Measurements from ENCODE around the gene BTBD9. TPM values are rescaled to one million over a fixed set of nuclear protein-coding genes. Genes with fewer than 3 reads are reported as not detected.
A peak's percentile ranks its signal among the peaks of the same experiment; 100 is the strongest.

Gene BTBD9
- total RNA-seq: 14.9 TPM
- long read RNA-seq, partial matches to known transcripts: 0 of 11 reads
- long read RNA-seq, other reads (novel, unspliced or antisense): 11 of 11 reads

DNA sequence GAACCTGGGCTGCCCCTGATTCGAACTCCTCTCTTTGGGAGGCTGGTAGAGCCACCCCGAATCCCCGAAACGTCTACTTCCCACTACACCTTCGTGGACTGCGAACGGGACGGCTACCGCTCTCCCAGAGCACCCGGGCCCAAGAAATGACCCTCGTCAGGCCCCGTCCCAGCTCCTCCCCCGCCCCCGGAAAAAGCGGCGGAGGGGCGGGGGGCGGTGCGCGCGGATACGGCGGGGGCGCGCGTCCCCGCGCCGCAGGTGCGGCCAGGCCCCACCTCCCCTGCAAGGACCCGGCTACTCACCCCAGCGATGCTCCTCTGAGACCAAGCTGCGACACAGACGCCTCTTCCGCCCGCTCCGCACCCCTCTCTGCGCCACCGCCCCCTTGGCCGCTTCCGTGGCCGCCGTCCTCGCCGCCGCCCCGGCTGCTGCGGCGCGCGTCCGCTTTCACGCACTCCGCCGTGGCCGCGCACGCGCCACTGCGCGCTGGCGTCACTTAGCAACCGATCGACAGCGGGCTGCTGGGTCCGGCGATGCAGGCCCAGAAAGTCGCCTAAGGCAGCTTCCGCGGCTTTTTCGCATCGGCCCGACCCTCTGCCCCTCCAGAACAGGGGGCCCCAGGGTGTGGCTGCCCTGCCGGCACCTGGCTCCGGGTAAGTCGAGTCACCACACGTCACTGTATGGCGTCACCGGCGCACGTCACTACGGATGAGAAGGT, at the start of gene BTBD9:
TSS of gene BTBD9 (minus strand) at position 432 of the 718 bp plus-strand sequence.
- DNase-seq (peak; percentile 92), ATAC-seq (ENCODE audit: poor library complexity) (peak; percentile 96)
- intact Hi-C loops (cut with DNase I): no loop called here

DNA sequence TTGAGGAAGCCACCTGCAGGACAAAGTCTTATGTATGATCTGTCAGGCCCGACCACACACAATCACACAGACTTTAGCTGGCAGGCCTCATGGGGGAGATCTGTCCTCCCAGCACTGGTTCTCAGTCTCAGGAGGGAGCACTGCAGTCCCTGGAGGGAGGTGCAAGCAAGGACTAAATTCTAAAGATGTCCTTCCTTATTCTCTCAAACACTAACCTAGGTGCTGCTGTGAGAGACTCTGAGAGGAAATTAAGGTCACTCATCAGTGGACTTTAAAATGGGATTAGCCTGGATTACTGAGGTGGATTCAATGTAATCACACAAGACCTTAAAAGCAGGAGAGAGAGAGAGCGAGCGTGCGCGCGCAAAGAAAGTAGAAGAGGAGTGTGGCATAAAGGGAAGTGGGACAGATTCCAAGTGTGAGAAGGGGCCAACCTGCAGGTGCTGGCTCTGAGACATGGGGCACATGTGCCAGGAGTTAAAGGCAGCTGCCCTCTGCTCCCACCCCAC, 48.9 kb upstream of the BTBD9 start:
- ATAC-seq (ENCODE audit: poor library complexity) (peak; percentile 70), DNase-seq (peak; percentile 46)
- intact Hi-C loops (cut with DNase I): no loop called here

DNA sequence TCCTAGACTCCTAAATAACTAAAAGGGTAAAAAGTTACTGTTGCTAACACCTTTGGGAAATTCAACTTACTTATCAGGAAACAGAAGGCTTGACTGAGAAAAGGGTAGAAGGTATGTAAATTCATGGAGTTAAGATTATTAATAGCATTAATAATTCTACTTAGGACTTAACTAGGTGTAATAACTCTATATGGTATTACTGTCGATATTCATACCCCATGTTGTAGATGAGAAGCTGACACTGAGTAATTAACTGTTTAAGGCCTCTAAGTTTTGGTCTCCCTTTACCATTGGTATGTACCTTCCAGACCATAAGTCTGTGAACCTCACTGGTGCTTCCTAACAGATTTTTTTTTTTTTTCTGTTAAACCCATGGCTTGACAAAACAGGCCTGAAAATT, 47.8 kb upstream of the BTBD9 start:
- intact Hi-C loops (cut with DNase I): no loop called here
- no peak for ATAC-seq (ENCODE audit: poor library complexity)
- DNase-seq: no peak

DNA sequence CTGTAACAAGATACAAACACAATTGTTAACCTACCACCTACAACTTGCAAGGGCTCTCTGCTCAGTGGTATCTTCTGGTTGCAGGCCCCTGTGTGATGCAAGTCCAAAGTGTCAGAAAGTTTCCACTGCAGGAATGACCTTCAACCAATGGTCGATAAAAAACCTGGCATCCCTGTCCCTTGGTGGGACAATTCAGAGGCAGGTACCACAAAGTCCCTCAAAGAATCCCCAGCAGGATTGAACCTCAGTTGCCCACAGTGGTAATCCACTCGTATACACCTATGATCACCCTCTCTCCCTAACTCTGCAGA, 47.3 kb upstream of the BTBD9 start:
- ATAC-seq (ENCODE audit: poor library complexity) (peak; percentile 69), DNase-seq (no peak)
- intact Hi-C loops (cut with DNase I): no loop called here

DNA sequence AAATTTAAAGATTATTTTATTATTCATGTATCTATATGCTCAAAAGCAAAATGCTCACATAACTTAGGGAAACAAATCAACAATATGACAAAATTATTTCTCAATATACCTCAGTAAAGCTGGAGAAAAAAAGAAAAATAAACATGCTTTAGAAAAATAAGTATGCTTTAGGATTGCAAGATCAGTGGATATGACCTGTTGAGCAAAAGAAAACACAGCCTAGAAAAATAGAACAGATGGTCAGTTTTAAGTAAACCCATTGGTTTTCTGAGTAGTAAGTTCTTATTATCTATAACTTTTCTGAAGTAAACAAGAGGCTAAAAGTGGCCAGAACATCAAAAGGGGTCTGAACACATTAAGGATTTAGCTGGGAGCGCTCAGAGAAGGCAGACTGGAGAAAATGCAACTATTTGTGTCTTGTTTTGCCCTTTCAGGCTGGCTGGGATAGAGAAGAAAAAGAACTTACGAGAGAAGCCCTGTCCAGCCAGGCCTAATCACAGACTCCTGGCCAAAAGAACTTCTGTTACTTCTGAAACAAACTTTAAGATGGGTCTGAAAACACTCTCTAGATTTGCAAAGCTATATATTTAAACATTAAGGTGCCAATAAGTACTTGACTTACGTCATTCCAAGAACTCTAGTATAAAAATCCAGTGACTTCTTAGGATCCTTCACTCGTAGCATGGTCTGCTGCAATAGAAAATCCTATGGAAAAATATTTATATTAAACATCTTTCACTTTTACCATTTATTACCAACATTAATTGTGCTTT, 46.7 kb upstream of the BTBD9 start:
- ATAC-seq (ENCODE audit: poor library complexity) (no peak), DNase-seq (no peak)
- intact Hi-C loops (cut with DNase I): no loop called here

DNA sequence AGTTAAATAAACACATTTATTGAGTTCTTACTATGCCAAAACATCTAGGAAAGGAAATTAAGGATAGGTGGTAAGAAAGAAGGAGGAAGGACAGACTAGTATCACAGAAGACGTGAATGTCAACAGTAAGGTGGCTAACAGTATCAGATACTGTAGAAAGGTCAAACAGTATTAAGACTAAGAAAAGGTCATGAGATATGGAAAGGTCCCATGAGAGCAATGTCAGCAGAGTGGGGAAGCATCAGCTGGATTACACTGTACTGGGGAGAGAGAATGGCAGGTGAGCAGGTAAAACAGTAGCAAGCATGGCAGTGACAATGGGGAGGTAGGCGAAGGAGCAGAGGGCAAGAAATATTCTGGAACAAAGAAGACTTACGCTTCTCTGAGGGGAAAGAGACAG, 45.2 kb upstream of the BTBD9 start:
- ATAC-seq (ENCODE audit: poor library complexity) (no peak), DNase-seq (no peak)
- intact Hi-C loops (cut with DNase I): no loop called here

DNA sequence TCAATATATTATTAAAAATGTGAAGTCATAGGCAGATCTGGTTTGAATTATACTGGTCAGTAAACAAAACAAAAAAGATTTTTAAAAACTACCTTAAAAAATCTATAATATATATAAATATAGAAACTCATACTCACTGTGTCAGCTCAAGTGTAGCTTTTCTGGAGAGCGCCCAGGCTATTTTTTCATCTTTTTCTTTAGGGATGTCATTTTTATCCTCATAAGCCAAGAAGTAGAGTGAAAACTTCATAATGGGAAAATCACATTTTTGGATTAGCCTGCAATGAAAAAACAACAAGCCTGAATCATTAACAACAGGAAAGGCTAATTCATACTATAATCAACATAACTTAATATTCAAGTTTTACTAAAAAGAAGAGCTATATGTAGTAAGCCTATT, 44.5 kb upstream of the BTBD9 start:
- no peak for ATAC-seq (ENCODE audit: poor library complexity)
- DNase-seq: no peak
- intact Hi-C loops (cut with DNase I): no loop called here

DNA sequence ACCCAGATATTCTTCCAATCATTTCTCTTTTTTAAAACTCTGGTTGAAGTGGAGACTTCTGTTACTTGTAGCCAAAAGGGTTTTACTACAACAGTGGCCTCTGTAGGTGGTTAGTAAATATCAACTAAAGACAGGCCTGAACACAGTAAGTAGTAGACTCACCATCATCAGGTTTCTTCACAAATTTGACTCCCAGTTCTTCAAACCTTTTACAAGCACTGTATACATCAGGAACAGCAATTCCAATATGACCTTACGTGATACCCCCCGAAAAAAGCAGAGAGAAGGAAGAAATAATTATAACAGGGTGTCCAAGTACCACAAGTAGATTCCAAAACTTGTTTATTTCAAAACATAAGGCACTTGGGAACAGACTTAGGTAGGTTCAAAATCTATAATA, 42.1 kb upstream of the BTBD9 start:
- ATAC-seq (ENCODE audit: poor library complexity) (no peak), DNase-seq (no peak)
- intact Hi-C loops (cut with DNase I): no loop called here

DNA sequence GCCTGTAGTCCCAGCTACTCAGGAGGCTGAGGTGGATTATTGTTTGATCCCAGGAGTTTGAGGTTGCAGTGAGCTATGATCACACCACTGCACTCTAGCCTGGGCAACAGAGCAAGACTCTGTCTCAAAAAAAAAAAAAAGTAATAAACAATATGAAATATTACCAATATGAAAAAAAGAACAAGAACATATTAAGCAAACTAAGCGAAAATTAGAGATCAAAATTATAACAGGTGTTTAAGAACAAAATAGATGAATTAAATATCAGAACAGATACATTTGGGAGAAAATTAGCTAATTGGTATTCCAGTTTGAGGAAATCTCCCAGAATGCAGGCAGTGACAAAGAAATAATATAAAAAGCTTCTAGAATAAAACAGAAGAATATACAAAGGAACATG, 39.9 kb upstream of the BTBD9 start:
- ATAC-seq (ENCODE audit: poor library complexity): no peak
- intact Hi-C loops (cut with DNase I): no loop called here
- no peak for DNase-seq

DNA sequence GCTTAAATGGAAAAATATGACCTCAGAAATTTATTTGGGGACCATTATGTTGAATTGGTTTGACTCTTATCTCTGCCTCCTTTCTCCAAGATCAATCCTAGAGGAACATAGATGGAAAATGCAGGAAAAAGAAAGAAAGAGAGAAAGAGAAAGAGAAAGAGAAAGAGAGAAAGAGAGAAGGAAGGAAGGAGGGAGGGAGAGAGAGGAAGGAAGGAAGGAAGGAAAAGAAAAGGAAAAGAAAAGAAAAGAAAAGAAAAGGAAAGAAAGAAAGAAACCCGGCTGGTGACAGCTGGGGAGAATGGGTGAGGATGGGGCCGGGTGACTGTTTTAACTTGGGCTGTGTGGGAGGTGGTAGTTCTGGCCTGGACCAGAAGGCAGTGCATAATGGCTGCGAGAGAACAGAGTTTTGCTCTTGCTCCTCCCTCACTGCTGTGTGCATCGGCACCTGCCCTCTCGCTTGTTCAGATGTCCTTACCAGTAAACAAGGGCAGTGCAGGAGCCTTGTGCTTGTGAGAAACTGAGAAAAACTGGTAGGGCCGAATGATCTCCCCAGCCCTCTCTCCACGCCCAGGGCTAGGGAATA, 38.5 kb upstream of the BTBD9 start:
- ATAC-seq (ENCODE audit: poor library complexity): no peak
- no peak for DNase-seq
- intact Hi-C loops (cut with DNase I): no loop called here

DNA sequence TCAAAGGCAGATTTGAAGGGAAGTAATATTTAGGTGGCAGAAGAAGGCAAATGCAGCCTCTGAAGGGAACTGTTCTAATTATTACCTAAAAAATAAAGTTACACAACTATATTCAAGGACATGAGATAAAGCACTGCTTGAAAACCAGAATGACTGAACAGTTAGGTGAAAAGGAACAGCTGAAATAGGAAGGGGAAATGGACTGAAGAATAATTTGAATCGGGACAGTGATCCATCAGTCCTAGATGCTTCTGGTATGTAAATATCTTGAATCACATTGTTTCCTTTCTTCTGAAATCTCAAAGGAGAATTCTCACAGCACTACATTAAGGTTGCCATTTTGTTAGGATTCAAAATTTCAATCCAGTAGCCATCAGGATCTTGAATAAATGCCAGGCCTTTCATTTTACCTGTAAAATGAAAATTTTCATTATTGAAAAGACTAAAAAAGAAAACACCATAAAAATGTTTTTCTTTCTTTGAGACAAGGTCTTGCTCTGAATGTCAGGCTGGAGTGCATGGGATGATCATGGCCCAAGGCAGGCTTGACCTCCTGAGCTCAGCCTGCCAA, 37.3 kb upstream of the BTBD9 start:
- intact Hi-C loops (cut with DNase I): no loop called here
- DNase-seq (no peak), ATAC-seq (ENCODE audit: poor library complexity) (no peak)

DNA sequence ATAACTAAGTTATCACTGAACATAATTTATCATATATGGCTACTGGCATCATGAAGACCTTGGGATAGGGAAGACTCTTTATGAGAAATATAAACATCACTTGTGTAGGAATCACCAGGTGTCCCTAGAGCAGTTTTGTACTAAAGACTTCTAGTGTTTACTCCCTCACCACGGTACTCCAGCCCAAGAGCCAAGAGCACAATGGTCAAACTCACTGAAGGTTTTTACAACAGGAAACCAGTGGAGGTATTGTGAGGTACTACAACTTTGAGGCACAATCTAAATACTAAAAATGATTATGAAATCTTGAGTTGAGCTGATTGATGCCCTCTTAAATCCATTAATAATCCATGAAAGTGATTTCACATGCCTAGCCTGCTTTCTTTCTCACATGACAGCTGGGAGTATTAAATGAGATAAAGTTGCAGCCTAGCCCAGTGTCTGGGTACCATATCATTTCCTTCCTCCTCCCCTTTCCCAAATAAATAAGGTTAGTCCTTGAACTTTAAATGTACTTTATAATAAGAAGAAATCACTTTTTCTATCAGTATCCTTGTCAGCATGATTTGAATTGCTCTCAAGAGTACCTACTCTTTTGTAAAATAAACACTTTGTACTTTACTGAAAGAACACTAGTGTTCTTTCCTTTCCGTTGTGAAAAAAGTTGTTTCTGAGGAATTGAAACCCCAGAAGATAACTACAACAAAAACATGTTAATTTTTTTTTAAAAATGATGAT, 36.7 kb upstream of the BTBD9 start:
- intact Hi-C loops (cut with DNase I): no loop called here
- DNase-seq: no peak
- ATAC-seq (ENCODE audit: poor library complexity): no peak

DNA sequence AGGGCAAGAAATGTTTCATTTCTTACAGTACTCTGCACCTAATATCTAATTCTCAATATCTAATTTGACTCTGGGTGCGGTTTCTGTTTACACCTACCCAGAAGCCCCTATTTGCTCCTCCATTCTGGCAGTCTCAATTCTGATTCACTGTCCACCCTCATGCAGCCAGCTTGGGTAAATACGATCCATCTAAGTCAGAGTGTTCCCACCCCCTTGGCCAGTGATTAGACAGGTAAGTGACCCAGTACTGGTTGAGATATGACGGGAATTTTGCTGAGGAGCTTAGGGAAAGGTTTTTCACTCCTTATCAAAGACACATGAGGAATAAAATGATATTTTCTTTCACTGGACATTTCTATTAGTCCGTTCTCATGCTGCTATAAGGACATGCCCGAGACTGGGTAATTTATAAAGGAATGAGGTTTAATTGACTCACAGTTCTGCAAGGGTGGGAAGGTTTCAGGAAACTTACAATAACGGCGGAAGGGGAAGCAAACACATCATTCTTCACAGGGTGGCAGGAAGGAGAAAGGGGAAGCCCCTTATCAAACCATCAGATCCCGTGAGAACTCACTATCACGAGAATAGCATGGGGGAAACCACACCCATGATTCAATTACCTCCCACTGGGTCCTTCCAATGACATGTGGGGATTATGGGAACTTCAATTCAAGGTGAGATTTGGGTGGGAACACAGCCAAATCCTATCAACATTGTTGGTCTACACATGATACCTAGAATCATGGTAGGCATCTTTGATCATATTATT, 33.9 kb upstream of the BTBD9 start:
- intact Hi-C loops (cut with DNase I): no loop called here
- DNase-seq (no peak), ATAC-seq (ENCODE audit: poor library complexity) (no peak)

DNA sequence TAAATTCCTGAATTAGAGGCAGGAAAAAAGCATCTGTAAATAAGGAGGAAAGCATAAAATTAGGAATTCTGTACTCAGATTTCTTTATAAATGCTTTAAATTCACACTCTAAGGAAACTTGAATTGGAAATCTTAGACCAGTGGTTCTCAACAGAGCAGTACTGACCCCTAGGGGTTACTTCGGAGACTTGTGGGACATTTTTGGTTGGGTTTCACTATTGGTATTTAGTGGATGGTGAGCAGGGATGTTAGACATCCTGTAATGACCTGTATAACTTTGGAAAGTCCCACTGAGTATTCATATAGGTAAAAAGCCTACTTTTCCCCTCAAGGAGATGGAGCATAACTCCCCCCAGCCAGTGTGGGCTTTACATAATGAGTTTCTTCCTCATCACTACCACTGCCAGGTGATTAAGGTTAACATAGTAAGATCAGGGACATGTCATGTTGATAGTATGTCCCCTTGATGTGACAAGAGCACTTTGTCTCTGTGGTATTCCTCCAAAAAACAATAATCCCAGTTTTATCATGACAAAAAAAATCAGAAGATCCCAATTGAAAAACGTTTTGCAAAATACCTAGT, 32.2 kb upstream of the BTBD9 start:
- intact Hi-C loops (cut with DNase I): no loop called here
- ATAC-seq (ENCODE audit: poor library complexity) (peak; percentile 53), DNase-seq (no peak)

DNA sequence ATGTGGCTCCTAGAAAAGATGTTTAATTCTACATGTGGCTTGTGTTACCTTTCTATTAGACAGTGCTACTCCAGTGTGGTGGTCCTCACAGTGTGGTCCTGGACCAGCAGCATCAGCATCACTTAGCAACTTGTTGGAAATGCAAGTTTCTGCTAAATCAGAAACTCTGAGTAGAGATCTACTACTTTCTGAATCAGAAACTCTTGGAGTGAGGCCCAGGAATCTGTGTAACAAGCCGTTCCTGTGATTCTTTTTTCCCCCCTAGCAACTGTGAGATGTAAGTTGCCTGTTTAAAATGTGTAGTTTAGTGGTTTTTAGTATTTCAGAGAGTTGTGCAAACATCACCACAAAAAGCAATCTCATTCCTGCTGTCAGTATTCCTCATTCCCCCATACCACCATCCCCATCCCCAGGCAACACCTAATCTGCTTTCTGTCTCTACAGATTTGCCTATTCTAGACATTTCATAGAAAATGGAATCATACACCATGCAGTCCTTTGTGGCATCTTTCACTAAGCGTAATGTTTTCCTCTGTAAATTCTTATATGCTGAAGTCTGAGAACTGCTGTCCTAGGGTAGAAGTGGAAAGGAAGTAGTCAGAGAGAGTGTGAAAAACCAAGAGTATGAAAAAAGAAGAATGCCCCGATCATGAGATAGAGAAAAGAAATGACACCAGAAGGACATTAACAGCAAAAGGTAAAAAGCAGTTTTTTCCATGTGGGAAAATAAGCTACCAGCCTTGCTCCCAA, 18.9 kb upstream of the BTBD9 start:
- ATAC-seq (ENCODE audit: poor library complexity) (no peak), DNase-seq (no peak)
- intact Hi-C loops (cut with DNase I): no loop called here

DNA sequence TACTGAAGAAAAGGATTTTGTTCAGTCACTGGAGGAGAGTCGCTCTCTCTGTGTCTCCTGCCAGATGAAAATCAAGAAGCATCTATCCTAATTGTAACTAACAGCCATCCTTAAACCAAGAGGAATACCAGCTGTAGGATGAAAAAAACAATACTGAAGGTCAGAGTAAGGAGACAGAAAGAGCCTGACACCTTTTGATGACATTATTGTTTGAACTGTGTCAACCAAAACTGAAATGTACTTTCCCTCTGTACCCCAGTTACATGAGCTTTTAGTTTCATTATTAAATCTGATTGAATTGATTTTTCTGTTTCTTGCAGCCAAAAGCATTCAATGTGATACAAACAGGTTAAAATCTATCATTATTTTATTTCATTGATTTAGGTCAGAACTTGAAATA, 17.2 kb upstream of the BTBD9 start:
- intact Hi-C loops (cut with DNase I): no loop called here
- DNase-seq (no peak), ATAC-seq (ENCODE audit: poor library complexity) (no peak)

DNA sequence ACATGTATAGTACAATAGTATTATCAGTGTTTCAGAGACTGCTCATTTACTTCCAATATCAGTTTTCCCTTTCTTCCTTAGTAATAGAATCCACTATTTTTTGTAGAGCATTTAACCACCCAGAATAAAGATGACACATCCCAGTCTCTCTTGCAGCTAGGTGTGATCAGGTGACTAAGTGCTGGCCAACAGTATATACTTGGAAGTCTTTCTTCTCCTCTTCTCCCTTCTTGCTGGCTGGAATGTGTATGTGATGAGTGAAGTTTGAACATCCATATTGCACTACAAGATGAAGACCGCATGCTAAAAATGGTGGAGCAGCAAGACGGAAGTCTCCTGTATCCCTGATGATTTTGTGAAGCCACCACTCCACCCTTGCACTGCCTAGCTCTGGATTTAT, 14.5 kb upstream of the BTBD9 start:
- intact Hi-C loops (cut with DNase I): no loop called here

More for the DNA sequence above, 14.5 kb upstream of the BTBD9 start:
- ATAC-seq (ENCODE audit: poor library complexity) (no peak), DNase-seq (no peak)

All from Right ventricle myocardium superior (tissue), 1 donor.